ENCODE data around the gene FAM171A1. TPM values are rescaled to one million over a fixed set of nuclear protein-coding genes. Genes with fewer than 3 reads are reported as not detected.

The FAM171A1 gene
- total and polyA plus RNA-seq, 2 donors (not counting 3 experiments of a cell fraction or from before 2014, with no cell fraction given) = 56.3 to 75.8 TPM

GRCh38 chr10:15181576-15182156 lies 189.4 kb downstream of the FAM171A1 start:
- H3K36me3 ChIP-seq (ENCODE audit: control insufficient read depth in 2 of 2, extremely low read depth in 1 of 2, insufficient read depth in 2 of 2, low read length in 2 of 2) = no peaks in the 10 kb centered on the region
- ChIA-PET CTCF (interaction anchor here (0.9 to 1.1 kb wide), 2 partner anchors 8 to 11 kb away, joined by 3 to 4 read pairs; no protein-coding TSS in a partner anchor), POLR2A (no interaction called here)
- peaks cover 2 to 3% of the 10 kb centered on the region in 2 experiments for H3K27me3 ChIP-seq (ENCODE audit: control insufficient read depth in 2 of 2, insufficient read depth in 2 of 2, low read length in 2 of 2)
- DNase-seq (ENCODE audit: low read depth, low spot score) (no peak), FAIRE-seq (no peak)
- no peaks in the 10 kb centered on the region for H4K20me1 ChIP-seq (replicated peaks; ENCODE audit: control insufficient read depth, extremely low read depth, insufficient read depth, low read length)
- no peaks in the 10 kb centered on the region for H3K9me1 ChIP-seq (replicated peaks; ENCODE audit: control insufficient read depth, extremely low read depth, insufficient read depth, low read length)
- intact Hi-C loops (cut with micrococcal nuclease) = no loop called here
- no peak overlapping the region for H3K4me2 ChIP-seq (ENCODE audit: insufficient read depth, low read length)
- no peaks in the 10 kb centered on the region for H3K9me3 ChIP-seq (replicated peaks; ENCODE audit: control insufficient read depth, insufficient read depth, low read length)
- no peaks in the 10 kb centered on the region for H3K79me2 ChIP-seq (ENCODE audit: control insufficient read depth, insufficient read depth, low read length)
- dilution Hi-C loops (cut with MboI; ENCODE audit: extremely low pct_ligation_motif_present, low sequenced_read_pairs) = no loop called here
- no peak overlapping the region for H3K27ac ChIP-seq (ENCODE audit: insufficient read depth, low read depth, low read length)
- no peak overlapping the region for H2AFZ ChIP-seq (ENCODE audit: low read depth, low read length)
- no peak overlapping the region for H3K4me3 ChIP-seq (replicated peaks in 1 of 3; ENCODE audit: insufficient read depth in 1 of 3, low read depth in 1 of 3, low read length in 3 of 3)
- H3K4me1 ChIP-seq (ENCODE audit: control insufficient read depth, extremely low read depth, insufficient read depth, low read length) = no peaks in the 10 kb centered on the region
- BruUV-seq (replicated peaks) = no TSS peak
- H3K9ac ChIP-seq (replicated peaks; ENCODE audit: extremely low read depth, insufficient read depth, low read length) = no peak overlapping the region
- TF ChIP-seq POLR2A (IDR thresholded peaks at IDR 0.05; ENCODE audit: low read depth, low read length) = no peak
- TF ChIP-seq MYC (IDR thresholded peaks at IDR 0.05; ENCODE audit: low read depth, low read length) = no peak
- TF ChIP-seq GATA2 (IDR thresholded peaks at IDR 0.05; ENCODE audit: insufficient read depth, insufficient read length, low read depth, low read length) = no peak
- TF ChIP-seq CTCF (IDR thresholded peaks at IDR 0.05; ENCODE audit: extremely low read depth in 1 of 2, insufficient read depth in 1 of 2, low read depth in 1 of 2, low read length in 2 of 2) = no peak
- TF ChIP-seq POLR2AphosphoS5 (IDR thresholded peaks at IDR 0.05; ENCODE audit: insufficient read depth, low read depth, low read length) = no peak
- TF ChIP-seq FOS (IDR thresholded peaks at IDR 0.05; ENCODE audit: borderline replicate concordance, insufficient read depth, low read length) = no peak
- TF ChIP-seq JUN (IDR thresholded peaks at IDR 0.05; ENCODE audit: borderline replicate concordance, insufficient read depth, insufficient read length, low read depth) = no peak
- TF ChIP-seq EZH2 (IDR thresholded peaks at IDR 0.05; ENCODE audit: borderline replicate concordance, low read depth, low read length, severe bottlenecking) = no peak
- no peak for TF ChIP-seq MAX (IDR thresholded peaks at IDR 0.05; ENCODE audit: insufficient read depth, insufficient read length)

Measured in endothelial cell of umbilical vein (primary cell).